HG03280 (cell line): ENCODE results near the gene EMILIN2.

Source experiments
- ATAC-seq: cut with Tn5 transposase; IDR thresholded peaks from one replicate; pipeline ENCODE4 v1.9.1; 2021; ENCODE audit warnings: mild to moderate bottlenecking, moderate library complexity; ENCODE audit not compliant: unreplicated experiment

EMILIN2 gene

DNA sequence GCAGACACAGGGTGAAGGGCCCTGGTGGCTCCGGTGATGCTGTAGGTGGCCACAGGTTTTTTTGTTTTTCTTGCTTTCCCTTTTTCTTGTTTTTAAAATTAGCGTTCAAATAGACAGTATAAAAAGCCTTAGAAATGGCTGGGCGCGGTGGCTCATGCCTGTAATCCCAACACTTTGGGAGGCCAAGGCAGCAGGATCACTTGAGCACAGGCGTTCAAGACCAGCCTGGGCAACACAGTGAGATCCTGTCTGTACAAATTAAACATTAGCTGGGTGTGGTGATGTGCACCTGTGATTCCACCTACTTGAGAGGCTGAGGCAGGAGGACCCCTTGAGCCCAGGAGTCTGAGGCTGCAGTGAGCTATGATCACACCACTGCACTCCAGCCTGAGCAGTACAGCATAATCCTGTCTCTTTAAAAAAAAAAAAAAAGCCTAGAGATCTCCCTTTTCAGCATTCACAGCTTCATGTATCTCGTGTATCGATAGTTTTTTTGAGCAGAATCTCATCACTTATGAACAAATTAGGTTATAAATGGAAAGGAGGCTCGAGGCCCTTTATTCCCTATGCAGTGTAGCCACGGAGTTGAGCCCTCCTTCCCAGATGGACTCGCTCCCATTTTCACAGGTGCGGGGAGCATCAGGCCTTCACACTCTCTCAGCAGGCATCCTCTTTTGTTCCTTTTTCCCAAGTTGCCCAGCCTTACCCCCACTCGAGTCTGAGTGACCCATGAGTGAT, 50.8 kb downstream of the EMILIN2 start:
- no peak for ATAC-seq

DNA sequence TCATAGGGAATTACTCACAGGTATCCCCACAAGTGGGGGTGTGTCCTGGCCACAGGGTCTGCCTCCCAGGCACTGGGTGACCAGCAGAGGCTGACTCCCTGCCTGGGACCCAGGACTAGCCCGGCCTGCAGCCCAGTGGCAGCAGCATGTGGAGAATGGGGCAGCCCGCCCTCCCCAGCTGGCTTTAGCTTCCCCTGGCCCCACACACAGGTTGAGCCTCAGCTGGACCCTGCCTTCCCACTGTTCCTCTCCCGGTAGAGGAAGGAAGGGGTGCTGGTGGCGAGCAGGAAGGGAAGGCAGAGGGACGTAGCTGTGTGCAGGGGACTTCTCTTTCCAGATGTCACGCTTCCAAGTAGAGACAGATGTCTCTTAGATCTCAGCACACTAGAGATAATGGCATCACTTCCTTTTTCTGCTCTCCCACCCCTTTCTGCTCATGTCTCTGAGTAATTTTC, 51.4 kb downstream of the EMILIN2 start:
- ATAC-seq, result no peak

- no peak for ATAC-seq
Observed at GRCh38 chr18:2900684-2901422, 54.0 kb downstream of the EMILIN2 start.

GRCh38 chr18:2901423-2901985, 54.7 kb downstream of the EMILIN2 start:
- no peak for ATAC-seq

DNA sequence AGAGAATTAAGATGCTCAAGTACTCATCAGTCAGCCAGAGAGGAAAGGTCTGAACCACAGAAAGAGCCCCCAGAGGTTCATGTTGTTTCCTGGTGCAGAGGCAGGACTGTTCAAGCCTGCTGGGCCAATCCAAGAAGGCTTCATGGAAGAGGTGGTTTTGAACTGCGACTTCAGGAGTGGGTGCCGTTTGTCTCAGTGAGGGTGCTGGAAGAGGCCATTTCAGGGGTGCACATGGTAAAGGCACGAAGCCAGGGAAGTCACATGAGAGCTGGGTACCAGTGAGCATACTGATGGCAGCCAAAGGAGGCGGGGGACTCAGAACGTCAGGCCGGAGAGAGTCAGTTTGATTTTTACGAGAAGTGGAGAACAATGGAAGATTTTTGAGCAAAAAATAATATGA, 55.5 kb downstream of the EMILIN2 start:
- ATAC-seq, result no peak

GRCh38 chr18:2903006-2903405, 56.2 kb downstream of the EMILIN2 start:
- ATAC-seq, result no peak

DNA sequence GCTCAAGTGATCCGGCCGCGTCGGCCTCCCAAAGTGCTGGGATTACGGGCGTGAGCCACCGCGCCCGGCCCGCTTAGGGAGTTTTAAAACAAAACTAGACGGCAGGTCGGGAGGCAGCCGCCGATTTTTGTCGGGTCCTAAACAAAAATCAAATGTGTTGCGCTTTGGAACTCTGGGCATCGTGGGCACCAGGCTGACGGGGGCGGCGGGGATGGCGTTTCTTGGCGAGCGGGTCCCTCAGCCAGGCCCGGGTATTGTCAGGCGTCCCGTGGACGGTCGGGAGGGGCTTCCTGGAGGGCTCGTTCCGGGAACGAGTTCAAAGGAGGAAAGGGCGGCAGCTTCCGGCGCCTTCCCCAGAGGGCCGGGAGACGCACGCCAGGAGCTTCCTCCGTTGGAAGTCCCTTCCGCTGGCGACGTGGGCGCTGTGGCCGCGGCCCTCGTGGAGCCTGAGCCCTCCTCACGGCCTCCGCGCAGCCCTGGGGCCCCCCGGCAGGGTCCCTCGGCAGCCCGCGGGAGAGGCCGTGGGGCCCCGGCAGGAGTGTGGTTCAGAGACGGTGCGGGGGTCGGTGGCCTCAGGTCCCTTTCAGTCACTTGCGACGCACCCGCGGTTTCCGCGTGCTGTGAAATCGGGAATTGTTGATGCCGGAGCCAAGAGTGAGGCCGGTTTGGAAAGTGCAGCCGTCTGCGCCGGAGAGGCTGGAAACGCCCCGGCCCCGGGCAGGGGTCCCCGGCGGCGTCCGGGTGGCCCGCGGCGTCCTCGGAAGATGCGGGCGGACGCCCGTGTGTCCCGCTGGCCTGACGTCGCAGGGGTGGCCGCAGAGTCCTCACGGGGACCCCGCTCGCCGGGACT, 59.3 kb downstream of the EMILIN2 start:
- peak; percentile 25 for ATAC-seq

DNA sequence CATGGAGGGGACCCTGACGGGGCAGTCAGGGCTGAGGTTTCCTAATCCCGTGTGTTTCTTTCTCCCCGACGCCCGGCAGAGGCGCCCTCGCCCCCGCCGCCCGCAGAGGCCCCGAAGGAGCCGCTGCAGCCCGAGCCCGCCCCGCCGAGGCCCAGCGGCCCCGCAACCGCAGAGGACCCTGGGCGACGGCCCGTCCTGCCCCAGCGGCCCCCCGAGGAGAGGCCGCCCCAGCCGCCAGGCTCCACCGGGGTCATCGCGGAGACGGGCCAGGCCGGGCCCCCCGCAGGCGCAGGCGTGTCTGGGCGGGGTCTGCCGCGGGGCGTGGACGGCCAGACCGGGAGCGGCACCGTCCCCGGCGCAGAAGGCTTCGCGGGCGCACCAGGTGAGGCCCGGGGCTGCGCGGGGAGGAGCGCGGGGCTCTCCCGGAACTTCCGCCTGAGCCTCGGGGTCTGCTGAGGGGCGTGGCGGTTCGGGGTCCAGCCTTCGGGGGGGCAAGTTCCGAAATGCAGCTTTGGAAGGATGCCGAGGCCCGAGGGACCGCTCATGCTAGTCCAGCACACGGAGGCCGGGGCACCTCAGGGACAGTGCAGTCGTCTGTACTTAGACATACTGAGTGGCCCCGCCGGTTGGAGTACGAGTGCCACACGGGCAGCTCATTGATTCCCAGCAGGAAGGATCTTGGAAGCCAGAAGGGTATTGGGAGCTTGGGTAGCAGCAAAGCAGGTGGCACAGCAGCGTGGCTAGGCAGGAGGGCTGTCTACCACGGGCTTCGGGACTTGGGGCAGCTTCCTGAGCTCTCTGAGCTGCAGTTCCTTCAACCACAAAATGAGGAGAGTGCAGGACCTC, 60.1 kb downstream of the EMILIN2 start:
- peak; percentile 52 for ATAC-seq

- ATAC-seq, result no peak
Observed at GRCh38 chr18:2907550-2908135, 60.8 kb downstream of the EMILIN2 start.

- ATAC-seq, result no peak
Observed at GRCh38 chr18:2908166-2908945, 61.5 kb downstream of the EMILIN2 start.

DNA sequence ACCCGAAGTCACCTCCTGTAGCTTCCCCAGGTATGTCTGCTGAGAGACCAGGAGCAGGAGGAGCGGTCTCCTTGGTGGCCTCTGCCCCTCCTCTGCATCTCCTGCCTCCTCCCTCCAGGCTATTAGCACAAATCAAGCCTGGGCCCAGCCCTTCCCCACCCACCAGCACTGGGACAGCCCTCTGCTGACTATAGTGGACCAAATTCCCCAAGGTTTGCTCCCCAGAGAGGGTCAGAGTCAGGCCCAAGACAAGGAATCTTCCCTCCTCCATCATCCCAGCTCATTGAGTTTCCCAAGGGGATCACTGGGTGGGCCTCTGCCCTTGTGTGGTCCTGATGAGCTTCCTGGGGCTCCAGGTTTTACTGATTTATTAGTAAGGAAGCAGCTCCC, 62.1 kb downstream of the EMILIN2 start:
- no peak for ATAC-seq

DNA sequence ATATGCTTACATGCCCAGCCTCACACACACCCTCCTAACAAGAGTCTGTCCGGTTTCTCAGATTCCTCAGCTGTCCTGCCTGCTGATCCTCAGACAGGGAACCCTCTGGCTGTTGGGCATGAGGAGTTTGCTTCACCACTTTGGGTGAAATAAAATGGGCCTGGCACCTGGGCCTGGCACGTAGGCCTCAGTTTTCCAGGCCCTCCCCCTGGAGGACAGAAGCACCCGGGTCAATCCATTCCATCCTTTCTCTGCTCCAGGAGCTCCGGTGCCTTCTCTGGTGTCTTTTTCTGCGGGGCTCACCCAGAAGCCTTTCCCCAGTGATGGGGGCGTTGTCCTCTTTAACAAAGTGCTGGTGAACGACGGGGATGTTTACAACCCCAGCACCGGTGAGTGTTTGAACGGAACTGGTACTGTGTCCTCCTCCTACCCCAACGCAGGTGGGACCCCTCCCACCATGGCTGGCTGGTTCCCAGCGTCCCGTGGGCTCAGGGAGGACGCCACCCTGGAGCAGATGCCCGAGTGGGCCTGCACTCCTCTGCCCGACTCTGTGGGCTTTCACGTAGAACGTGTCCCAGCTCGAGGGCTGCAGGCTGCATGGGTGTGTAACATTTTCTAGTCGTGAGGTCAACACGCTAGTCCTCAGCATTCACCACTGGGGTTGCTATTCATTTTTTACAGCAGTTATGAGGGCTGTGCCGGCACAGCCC, 62.8 kb downstream of the EMILIN2 start:
- ATAC-seq, result no peak

GRCh38 chr18:2910261-2910660, 63.5 kb downstream of the EMILIN2 start:
- no peak for ATAC-seq

DNA sequence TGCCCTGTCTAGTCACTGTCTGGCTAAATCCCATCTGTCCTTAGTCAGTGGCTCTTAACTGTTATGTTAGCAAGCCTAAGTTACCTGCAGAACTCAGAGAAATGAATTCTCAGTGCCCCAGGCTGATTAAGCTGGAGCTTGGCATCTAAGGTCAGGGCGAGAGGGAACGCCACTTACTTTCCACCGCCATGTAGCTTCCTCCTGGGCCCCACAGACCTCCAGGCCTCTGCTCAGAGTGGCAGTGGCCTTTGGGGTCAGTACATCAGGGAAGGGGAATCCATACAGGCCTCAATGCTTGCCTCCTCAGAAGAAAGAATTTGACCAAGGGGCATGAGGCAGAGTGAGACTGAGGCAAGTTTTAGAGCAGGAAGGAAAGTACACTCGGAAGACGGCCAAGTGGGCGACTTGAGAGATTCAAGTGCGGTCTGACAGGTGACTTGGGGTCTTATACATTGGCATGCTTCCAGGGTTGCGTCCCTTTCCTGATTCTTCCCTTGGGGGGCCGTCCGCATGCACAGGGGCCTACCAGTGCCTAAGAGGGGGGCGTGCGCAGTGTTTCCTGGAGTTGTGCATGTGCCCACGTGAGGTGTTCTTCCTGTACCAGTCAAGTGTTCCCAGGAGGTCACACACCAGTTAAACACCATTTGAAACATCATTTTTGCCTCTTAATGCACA, 64.1 kb downstream of the EMILIN2 start:
- no peak for ATAC-seq

GRCh38 chr18:2911533-2911932, 64.7 kb downstream of the EMILIN2 start:
- no peak for ATAC-seq

DNA sequence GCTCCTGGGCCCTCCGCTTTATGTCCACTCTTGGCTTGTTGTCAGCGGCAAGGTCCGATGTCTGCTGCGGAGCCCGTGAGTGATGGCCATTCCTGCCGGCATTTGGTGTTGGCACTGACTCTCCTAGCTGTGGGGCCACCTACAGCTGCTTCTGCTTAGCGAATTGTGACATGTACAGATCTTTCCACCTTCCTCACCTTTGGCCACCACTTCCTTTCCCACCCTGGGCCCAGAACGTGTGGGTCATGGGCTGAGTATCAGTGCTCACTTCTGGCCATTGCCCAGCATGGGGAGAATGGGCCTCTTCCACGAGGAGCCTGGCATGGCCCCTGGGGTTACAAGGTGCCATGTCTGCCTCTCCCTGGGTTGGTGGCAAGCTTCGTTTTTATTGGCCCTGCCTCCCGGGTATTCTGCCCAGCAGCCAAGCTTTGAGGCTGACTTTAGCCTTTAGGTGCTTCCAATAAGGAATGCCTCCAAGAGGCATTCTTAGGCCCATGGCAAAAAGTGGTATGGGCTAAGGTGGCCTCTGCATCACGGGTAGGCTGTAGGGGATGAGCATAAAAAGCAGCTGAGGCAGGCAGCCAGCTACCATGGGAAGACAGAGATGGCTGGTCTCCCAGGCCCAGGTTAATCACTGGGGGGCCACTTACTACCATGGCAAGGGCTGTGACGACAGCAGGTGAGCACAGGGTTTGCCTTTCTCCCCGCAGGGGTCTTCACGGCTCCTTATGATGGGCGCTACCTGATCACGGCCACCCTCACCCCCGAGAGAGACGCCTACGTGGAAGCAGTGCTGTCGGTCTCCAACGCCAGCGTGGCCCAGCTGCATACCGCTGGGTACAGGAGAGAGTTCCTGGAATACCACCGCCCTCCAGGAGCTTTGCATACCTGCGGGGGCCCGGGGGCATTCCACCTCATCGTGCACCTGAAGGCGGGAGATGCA, 65.8 kb downstream of the EMILIN2 start:
- no peak for ATAC-seq
